SHP77 (cell line): ENCODE measurements around the gene ZFP30.

Source experiments
- DNase-seq, 2 experiments: peaks; one replicate each; lab custom pipeline; 2025; lab: John Stamatoyannopoulos, UW

Gene ZFP30

GRCh38 chr19:37564624-37565369 is 90.5 kb downstream of the ZFP30 start:
- no peak for DNase-seq
